ENCODE measurements around the gene SERTM2.

Gene SERTM2

GRCh38 chrX:111560801-111561200 is 49.4 kb downstream of the SERTM2 start:
- no peak for DNase-seq (ENCODE audit: low read depth)

- DNase-seq (ENCODE audit: low read depth), result no peak
These were observed 50.4 kb downstream of the SERTM2 start for GRCh38 chrX:111561851-111562250.

GRCh38 chrX:111567542-111568255 is 56.3 kb downstream of the SERTM2 start:
- DNase-seq (ENCODE audit: low read depth), result no peak

- DNase-seq (ENCODE audit: low read depth), result no peak
These were observed 56.9 kb downstream of the SERTM2 start for GRCh38 chrX:111568354-111568753.

GRCh38 chrX:111568817-111569216 is 57.4 kb downstream of the SERTM2 start:
- DNase-seq (ENCODE audit: low read depth), result no peak
